Gastrocnemius medialis (tissue), 4 donors: Measurements from ENCODE around the gene FKBP1B.

ENCODE experiments used
- CTCF ChIP-seq, 5 experiments: fragments of 450-650 bp in 3 of 5; fragments of 200-600 bp in 2 of 5; sonication (generic) in 2 of 5; IDR thresholded peaks in 4 of 5; conservative IDR thresholded peaks in 1 of 5; 1 replicate in 4 of 5; 2 replicates in 1 of 5; pipeline ENCODE4 v1.5.1; 2016 to 2019; ENCODE audit warnings: antibody characterized with exemption in 5 of 5, mild to moderate bottlenecking in 3 of 5, moderate library complexity in 3 of 5
- POLR2A ChIP-seq, 2 donors: fragments of 450-650 bp; IDR thresholded peaks; one replicate each; pipeline ENCODE4 v1.6.1; 2017; ENCODE audit warnings: antibody characterized with exemption in 2 of 2, mild to moderate bottlenecking in 2 of 2, moderate library complexity in 2 of 2

GRCh38 chr2:24011250-24012104 lies 38.1 kb upstream of the FKBP1B start:
- TF ChIP-seq POLR2A (IDR thresholded peaks at IDR 0.05) (no peak), CTCF (IDR thresholded peaks at IDR 0.05 in 4 of 5, conservative IDR thresholded peaks at IDR 0.05 in 1 of 5) (no peak)
